ENCODE results near the gene SMIM36. TPM values are rescaled to one million over a fixed set of nuclear protein-coding genes. Genes with fewer than 3 reads are reported as not detected.

SMIM36 gene
- polyA plus RNA-seq, 3 donors: not detected

DNA sequence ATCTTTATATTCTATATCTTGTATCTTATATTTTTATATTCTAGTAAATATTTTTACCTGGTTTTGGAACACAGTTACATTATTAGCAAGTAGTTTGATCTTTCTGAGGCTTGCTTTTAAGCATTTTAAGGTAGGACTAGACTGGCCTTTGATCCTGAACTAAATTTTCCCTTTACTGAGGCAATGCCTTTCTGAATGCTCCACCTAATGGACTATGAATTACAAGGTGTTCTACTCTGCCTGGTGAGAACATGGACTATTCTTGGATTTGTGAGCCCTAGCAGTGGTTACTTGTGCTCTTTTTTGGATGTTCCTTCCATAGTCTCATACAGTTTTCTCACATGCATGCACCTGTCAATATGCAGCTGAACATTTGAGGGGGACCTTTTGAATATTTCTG is 32.5 kb upstream of the SMIM36 start:
- no peaks in the 10 kb centered on the region for H3K27me3 ChIP-seq (ENCODE audit: control insufficient read depth in 2 of 2, insufficient read depth in 2 of 2, low read length in 2 of 2)
- no peak overlapping the region for H3K4me3 ChIP-seq (replicated peaks in 1 of 3; ENCODE audit: low read depth in 2 of 3, low read length in 3 of 3)
- no peaks in the 10 kb centered on the region for H4K20me1 ChIP-seq (ENCODE audit: insufficient read depth, low read length)
- no peak overlapping the region for H3K27ac ChIP-seq (ENCODE audit: low read depth in 1 of 2, low read length in 2 of 2)
- no peak overlapping the region for H3K4me2 ChIP-seq (replicated peaks; ENCODE audit: extremely low read depth, low read length, poor library complexity, severe bottlenecking)
- no peaks in the 10 kb centered on the region for H3K79me2 ChIP-seq (ENCODE audit: insufficient read depth, low read length)
- no peak overlapping the region for H2AFZ ChIP-seq (ENCODE audit: insufficient read depth, low read depth, low read length, poor library complexity, severe bottlenecking)
- no peaks in the 10 kb centered on the region for H3K9me3 ChIP-seq (replicated peaks in 1 of 2; ENCODE audit: control insufficient read depth in 1 of 2, insufficient read depth in 1 of 2, low read length in 2 of 2)
- TF ChIP-seq, protein P1, sequence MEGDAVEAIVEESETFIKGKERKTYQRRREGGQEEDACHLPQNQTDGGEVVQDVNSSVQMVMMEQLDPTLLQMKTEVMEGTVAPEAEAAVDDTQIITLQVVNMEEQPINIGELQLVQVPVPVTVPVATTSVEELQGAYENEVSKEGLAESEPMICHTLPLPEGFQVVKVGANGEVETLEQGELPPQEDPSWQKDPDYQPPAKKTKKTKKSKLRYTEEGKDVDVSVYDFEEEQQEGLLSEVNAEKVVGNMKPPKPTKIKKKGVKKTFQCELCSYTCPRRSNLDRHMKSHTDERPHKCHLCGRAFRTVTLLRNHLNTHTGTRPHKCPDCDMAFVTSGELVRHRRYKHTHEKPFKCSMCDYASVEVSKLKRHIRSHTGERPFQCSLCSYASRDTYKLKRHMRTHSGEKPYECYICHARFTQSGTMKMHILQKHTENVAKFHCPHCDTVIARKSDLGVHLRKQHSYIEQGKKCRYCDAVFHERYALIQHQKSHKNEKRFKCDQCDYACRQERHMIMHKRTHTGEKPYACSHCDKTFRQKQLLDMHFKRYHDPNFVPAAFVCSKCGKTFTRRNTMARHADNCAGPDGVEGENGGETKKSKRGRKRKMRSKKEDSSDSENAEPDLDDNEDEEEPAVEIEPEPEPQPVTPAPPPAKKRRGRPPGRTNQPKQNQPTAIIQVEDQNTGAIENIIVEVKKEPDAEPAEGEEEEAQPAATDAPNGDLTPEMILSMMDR (IDR thresholded peaks at IDR 0.05): no peak
- no peak for DNase-seq
- no peak overlapping the region for H3K9ac ChIP-seq (ENCODE audit: insufficient read depth, low read length, poor library complexity, severe bottlenecking)
- Mint-ChIP-seq H3K4me1 (no peaks in the 10 kb centered on the region), H3K27ac (no peak overlapping the region), H3K27me3 (ENCODE audit: low read depth in 3 of 3) (peaks cover 0 to 8% (median 5%) of the 10 kb centered on the region in 3 donors), H3K36me3 (no peaks in the 10 kb centered on the region), H3K9me3 (peaks cover 0 to 4% (median 0%) of the 10 kb centered on the region in 7 donors), H3K4me3 (no peak overlapping the region)
- no peaks in the 10 kb centered on the region for H3K36me3 ChIP-seq (replicated peaks in 1 of 2; ENCODE audit: control insufficient read depth in 1 of 2, insufficient read depth in 2 of 2, low read length in 2 of 2)
- intact Hi-C loops (cut with micrococcal nuclease): no loop called here
- no peaks in the 10 kb centered on the region for H3K4me1 ChIP-seq (ENCODE audit: control insufficient read depth in 1 of 2, insufficient read depth in 2 of 2, low read length in 2 of 2)

GRCh38 chr17:55540414-55541091 is 29.3 kb upstream of the SMIM36 start:
- Histone ChIP-seq H3K4me3 (replicated peaks in 1 of 3; ENCODE audit: low read depth in 2 of 3, low read length in 3 of 3) (no peak overlapping the region), H3K4me1 (ENCODE audit: control insufficient read depth in 1 of 2, insufficient read depth in 2 of 2, low read length in 2 of 2) (no peaks in the 10 kb centered on the region), H3K27me3 (ENCODE audit: control insufficient read depth in 2 of 2, insufficient read depth in 2 of 2, low read length in 2 of 2) (peaks cover 0 to 2% of the 10 kb centered on the region in 2 donors), H3K36me3 (replicated peaks in 1 of 2; ENCODE audit: control insufficient read depth in 1 of 2, insufficient read depth in 2 of 2, low read length in 2 of 2) (no peaks in the 10 kb centered on the region), H2AFZ (ENCODE audit: insufficient read depth, low read depth, low read length, poor library complexity, severe bottlenecking) (no peak overlapping the region), H3K79me2 (ENCODE audit: insufficient read depth, low read length) (no peaks in the 10 kb centered on the region), H3K4me2 (replicated peaks; ENCODE audit: extremely low read depth, low read length, poor library complexity, severe bottlenecking) (no peak overlapping the region), H4K20me1 (ENCODE audit: insufficient read depth, low read length) (no peaks in the 10 kb centered on the region), H3K9ac (ENCODE audit: insufficient read depth, low read length, poor library complexity, severe bottlenecking) (no peak overlapping the region), H3K9me3 (replicated peaks in 1 of 2; ENCODE audit: control insufficient read depth in 1 of 2, insufficient read depth in 1 of 2, low read length in 2 of 2) (no peaks in the 10 kb centered on the region), H3K27ac (ENCODE audit: low read depth in 1 of 2, low read length in 2 of 2) (no peak overlapping the region)
- TF ChIP-seq, protein P1 (IDR thresholded peaks at IDR 0.05): no peak
- H3K36me3 Mint-ChIP-seq: no peaks in the 10 kb centered on the region
- no peaks in the 10 kb centered on the region for H3K4me1 Mint-ChIP-seq
- WGBS (ENCODE audit: insufficient coverage): no CpG with 5 or more reads among the region's 4 CpGs
- peaks cover 0 to 4% (median 0%) of the 10 kb centered on the region in 7 donors for H3K9me3 Mint-ChIP-seq
- DNase-seq: no peak
- no peak overlapping the region for H3K4me3 Mint-ChIP-seq
- intact Hi-C loops (cut with micrococcal nuclease): no loop called here
- H3K27me3 Mint-ChIP-seq (ENCODE audit: low read depth in 3 of 3): peaks cover 0 to 6% (median 5%) of the 10 kb centered on the region in 3 donors
- H3K27ac Mint-ChIP-seq: no peak overlapping the region
